NCI-H1436 treated with DMSO at 0.1 percent for 48 hours (cell line): Measurements from ENCODE around the gene ANKS1B.

Experiments used
- DNase-seq: peaks from one replicate; lab custom pipeline; 2025; lab: John Stamatoyannopoulos, UW

ANKS1B gene

GRCh38 chr12:99959549-99960170 is 25.1 kb downstream of the ANKS1B start:
- no peak for DNase-seq

GRCh38 chr12:99957866-99958466 is 26.8 kb downstream of the ANKS1B start:
- no peak for DNase-seq

- no peak for DNase-seq
These were observed 30.0 kb downstream of the ANKS1B start for GRCh38 chr12:99954724-99955123.

- DNase-seq = no peak
These were observed 36.4 kb downstream of the ANKS1B start for GRCh38 chr12:99948370-99948769.

- DNase-seq = no peak
These were observed 38.6 kb downstream of the ANKS1B start for GRCh38 chr12:99946131-99946530.

- no peak for DNase-seq
These were observed 49.1 kb downstream of the ANKS1B start for GRCh38 chr12:99935608-99936007.

- DNase-seq = no peak
These were observed 58.1 kb downstream of the ANKS1B start for GRCh38 chr12:99926511-99927169.

- no peak for DNase-seq
These were observed 64.3 kb downstream of the ANKS1B start for GRCh38 chr12:99920353-99920960.

- no peak for DNase-seq
These were observed 66.9 kb downstream of the ANKS1B start for GRCh38 chr12:99917711-99918402.

- DNase-seq = no peak
These were observed 68.2 kb downstream of the ANKS1B start for GRCh38 chr12:99916555-99916954.

GRCh38 chr12:99915251-99916082 is 69.3 kb downstream of the ANKS1B start:
- no peak for DNase-seq

GRCh38 chr12:99914206-99914605 is 70.5 kb downstream of the ANKS1B start:
- DNase-seq = no peak

- DNase-seq = no peak
These were observed 72.8 kb downstream of the ANKS1B start for GRCh38 chr12:99911967-99912366.

GRCh38 chr12:99911081-99911480 is 73.7 kb downstream of the ANKS1B start:
- no peak for DNase-seq

- DNase-seq = no peak
These were observed 74.4 kb downstream of the ANKS1B start for GRCh38 chr12:99910342-99910741.

GRCh38 chr12:99906786-99907579 is 77.8 kb downstream of the ANKS1B start:
- DNase-seq = no peak

GRCh38 chr12:99901181-99901580 is 83.6 kb downstream of the ANKS1B start:
- no peak for DNase-seq

GRCh38 chr12:99898645-99899044 is 86.1 kb downstream of the ANKS1B start:
- DNase-seq = no peak

GRCh38 chr12:99879439-99879838 is 105.3 kb downstream of the ANKS1B start:
- no peak for DNase-seq

GRCh38 chr12:99875081-99875480 is 109.7 kb downstream of the ANKS1B start:
- no peak for DNase-seq

GRCh38 chr12:99870085-99870484 is 114.7 kb downstream of the ANKS1B start:
- DNase-seq = no peak
